ENCODE data around the gene ATP8A2.

The ATP8A2 gene

DNA sequence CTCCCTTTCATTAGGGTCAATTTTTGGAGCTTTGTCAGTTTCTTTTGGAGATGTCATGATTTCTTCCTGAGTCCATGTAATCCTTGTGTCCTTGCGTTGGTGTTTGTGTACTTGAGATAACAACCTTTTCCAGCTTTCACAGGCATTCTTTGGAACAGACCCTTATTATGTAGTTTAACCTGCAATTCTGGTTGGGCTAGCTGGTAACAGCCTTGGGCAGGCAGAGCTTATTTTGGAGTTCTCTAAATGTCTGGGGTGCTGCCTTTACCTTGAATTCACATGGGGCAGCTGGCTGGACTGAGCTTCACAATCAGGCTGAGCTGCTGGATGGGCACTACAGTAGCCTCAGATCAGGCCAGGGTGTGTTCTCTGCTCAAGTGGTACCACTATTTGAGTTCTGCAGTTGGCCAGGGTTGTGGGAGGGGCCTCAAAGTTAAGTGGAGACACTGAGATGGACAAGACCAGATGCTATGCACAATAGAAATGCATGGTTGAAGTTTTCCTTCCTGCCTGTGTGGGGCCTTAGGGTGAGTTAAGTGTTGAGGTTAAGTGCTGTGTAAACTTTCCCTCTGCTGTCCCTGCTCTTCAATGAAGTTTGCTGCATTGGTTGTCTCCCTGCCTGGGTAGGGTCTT is 277.3 kb downstream of the ATP8A2 start:
- H3K4me3 ChIP-seq (ENCODE audit: low read length): no peak overlapping the region
- peak; percentile 5 for DNase-seq (ENCODE audit: low read depth)
- TF ChIP-seq, protein P1, sequence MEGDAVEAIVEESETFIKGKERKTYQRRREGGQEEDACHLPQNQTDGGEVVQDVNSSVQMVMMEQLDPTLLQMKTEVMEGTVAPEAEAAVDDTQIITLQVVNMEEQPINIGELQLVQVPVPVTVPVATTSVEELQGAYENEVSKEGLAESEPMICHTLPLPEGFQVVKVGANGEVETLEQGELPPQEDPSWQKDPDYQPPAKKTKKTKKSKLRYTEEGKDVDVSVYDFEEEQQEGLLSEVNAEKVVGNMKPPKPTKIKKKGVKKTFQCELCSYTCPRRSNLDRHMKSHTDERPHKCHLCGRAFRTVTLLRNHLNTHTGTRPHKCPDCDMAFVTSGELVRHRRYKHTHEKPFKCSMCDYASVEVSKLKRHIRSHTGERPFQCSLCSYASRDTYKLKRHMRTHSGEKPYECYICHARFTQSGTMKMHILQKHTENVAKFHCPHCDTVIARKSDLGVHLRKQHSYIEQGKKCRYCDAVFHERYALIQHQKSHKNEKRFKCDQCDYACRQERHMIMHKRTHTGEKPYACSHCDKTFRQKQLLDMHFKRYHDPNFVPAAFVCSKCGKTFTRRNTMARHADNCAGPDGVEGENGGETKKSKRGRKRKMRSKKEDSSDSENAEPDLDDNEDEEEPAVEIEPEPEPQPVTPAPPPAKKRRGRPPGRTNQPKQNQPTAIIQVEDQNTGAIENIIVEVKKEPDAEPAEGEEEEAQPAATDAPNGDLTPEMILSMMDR (IDR thresholded peaks at IDR 0.05; ENCODE audit: insufficient read depth, low read depth, low read length, missing control alignments): no peak

DNA sequence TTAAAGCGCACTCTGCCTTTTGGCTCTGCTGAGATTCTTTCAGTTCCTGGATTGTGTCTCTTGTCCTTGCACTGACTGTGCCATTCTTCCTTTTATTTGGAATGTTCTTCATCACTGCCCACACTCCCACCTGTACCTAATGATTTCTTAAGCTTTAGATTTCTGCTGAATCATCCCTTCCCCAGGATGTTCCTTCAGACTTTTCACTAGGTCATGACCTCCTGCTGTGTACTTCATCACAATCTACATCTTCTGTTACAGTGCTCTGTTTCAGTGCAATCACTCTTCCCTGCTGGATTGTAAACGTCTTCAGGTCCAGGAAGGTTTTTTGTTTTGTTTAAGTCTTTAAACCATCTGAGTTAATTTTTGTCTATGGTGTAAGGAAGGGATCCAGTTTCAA is 281.0 kb downstream of the ATP8A2 start:
- DNase-seq (ENCODE audit: low read depth): no peak
- H3K4me3 ChIP-seq (ENCODE audit: low read length): no peak overlapping the region
- TF ChIP-seq, protein P1 (IDR thresholded peaks at IDR 0.05; ENCODE audit: insufficient read depth, low read depth, low read length, missing control alignments): no peak

DNA sequence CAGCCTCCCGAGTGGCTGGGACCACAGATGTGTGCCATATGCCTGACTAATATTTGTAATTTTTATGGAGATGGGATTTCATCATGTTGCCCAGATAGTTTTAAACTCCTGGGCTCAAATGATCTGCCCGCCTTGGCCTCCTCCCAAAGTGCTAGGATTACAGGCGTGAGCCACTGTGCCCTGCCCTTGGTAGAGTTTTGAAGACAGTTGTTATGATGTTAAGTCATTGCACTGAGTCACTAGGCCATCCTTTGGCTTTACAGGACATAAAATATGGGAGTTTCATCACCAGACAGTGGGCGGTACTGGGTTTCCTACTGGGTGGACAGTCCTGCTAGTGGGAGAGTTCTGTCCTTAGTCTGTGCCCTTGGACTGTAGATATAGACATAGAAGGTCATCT is 282.5 kb downstream of the ATP8A2 start:
- TF ChIP-seq, protein P1 (IDR thresholded peaks at IDR 0.05; ENCODE audit: insufficient read depth, low read depth, low read length, missing control alignments): no peak
- DNase-seq (ENCODE audit: low read depth): peak; percentile 16
- H3K4me3 ChIP-seq (ENCODE audit: low read length): no peak overlapping the region

DNA sequence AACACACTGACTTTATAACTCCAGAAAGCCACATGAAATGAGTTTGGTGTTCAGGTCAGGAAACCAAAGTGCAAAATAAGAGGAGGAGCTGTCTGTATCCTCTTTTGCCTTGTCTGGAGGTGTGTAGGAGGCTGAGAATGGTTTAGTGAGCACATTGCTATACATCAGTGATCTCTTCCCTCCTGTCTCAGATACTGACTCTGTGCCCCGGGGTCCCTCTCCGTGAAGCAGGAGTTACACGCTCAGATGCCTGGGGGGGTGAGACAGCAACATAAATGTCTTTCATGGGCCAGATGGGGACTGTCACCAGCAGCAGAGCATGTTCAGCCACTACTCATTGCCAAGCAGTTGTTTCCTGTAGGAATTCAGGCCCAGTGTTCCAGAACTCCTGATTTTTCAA is 285.4 kb downstream of the ATP8A2 start:
- TF ChIP-seq, protein P1 (IDR thresholded peaks at IDR 0.05; ENCODE audit: insufficient read depth, low read depth, low read length, missing control alignments): no peak
- H3K4me3 ChIP-seq (ENCODE audit: low read length): no peak overlapping the region
- no peak for DNase-seq (ENCODE audit: low read depth)

DNA sequence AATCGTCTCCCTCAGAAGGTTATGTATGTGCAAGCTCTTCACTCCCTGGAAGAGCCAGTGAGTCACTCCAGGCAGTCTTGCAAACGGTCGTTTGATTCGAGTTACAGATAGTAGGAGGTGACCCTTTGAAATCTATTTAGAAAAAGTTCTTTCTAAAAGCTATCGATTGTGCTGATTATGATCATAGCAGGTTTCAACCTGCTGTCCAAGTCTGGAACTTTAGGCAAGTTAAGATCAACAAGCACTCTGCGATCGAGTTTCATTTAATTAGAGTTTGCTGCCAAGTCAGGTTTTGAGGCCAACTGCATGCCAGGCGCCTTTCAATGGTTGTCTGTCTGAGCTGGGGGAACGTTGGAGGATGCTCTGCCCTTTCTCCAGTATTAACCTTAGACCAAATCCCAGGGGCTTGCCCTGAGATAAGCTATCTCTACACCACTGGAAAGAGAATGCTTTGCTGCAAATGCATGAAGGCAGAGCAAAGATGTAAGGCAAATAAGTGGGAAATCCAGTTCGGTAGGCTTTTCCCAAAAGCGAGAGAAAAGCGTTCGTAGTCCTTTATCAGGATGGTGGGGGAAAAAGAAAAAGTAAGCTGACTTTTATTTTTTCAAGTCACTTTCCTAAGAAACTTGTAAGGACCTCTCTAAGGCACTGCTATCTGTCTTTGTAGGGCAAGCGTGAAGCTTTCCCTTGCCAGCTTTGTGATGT is 287.5 kb downstream of the ATP8A2 start:
- TF ChIP-seq, protein P1 (IDR thresholded peaks at IDR 0.05; ENCODE audit: insufficient read depth, low read depth, low read length, missing control alignments): no peak
- DNase-seq (ENCODE audit: low read depth): peak; percentile 40

DNA sequence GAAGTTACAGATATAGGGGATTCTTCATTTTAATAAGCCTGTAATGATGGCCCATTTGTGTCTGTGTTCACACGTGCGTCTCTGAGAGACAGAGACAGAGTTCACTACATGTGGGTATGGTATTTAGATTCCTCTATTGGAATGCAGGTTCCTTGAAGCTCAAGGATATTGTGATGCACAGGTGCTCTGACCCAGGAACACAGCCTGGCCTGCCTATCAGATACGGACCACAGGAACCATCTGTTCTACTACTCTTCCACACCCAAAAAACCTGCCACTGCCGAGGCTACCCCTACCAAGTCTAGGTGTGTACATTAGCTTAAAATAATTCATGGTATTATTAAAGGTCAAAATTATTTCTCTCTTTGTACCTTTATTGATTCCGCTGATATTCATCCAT is 289.2 kb downstream of the ATP8A2 start:
- TF ChIP-seq, protein P1 (IDR thresholded peaks at IDR 0.05; ENCODE audit: insufficient read depth, low read depth, low read length, missing control alignments): no peak
- H3K4me3 ChIP-seq (ENCODE audit: low read length): no peak overlapping the region
- DNase-seq (ENCODE audit: low read depth): no peak

More for the DNA sequence above, 287.5 kb downstream of the ATP8A2 start:
- H3K4me3 ChIP-seq (ENCODE audit: low read length): no peak overlapping the region
